IMR-90 (cell line): Measurements from ENCODE around the gene KHK. TPM values are rescaled to one million over a fixed set of nuclear protein-coding genes. Genes with fewer than 3 reads are reported as not detected.

Source experiments
- ATAC-seq: fragments of 200-7000 bp; cut with Tn5 transposase; 2 replicates; pipeline ENCODE4 v1.9.1; 2020; ENCODE audit warnings: low read depth, mild to moderate bottlenecking, moderate library complexity
- BruUV-seq: library from RNA; stranded (reverse); fragments of 400-500 nt; replicated peaks from 2 replicates; lab custom pipeline; 2021; lab: Mats Ljungman, UMichigan
- CTCF ChIA-PET: fragments of 300-600 bp; formaldehyde crosslinking; extraction: SDS; loops from one replicate; lab custom pipeline; 2021; ENCODE audit warnings: antibody characterized with exemption; lab: Yijun Ruan, JAX
- POLR2A ChIA-PET: fragments of 300-600 bp; sonication (Branson Sonifier 250); formaldehyde crosslinking; loops from one replicate; lab custom pipeline; 2022; ENCODE audit warnings: antibody characterized with exemption; ENCODE audit not compliant: unreplicated experiment; lab: Charles Lee
- DNase-seq: peaks from one replicate; pipeline ENCODE4 v3.0.0; 2013
- H2AFZ ChIP-seq: replicated peaks from 2 replicates; pipeline ENCODE3; 2013; ENCODE audit warnings: low read length, mild to moderate bottlenecking; ENCODE audit not compliant: poor library complexity
- H2AK5ac ChIP-seq: 2 replicates; pipeline ENCODE4 v1.6.1; 2013; ENCODE audit warnings: low read depth, low read length, inconsistent platforms
- H2AK9ac ChIP-seq: replicated peaks from 2 replicates; pipeline ENCODE3; 2013; ENCODE audit warnings: mild to moderate bottlenecking, low read depth, low read length, moderate library complexity; ENCODE audit not compliant: poor library complexity
- H2BK120ac ChIP-seq: 2 replicates; pipeline ENCODE4 v1.6.1; 2013; ENCODE audit warnings: low read depth, low read length, inconsistent platforms
- H2BK15ac ChIP-seq: 3 replicates; pipeline ENCODE4 v1.6.1; 2013; ENCODE audit warnings: low read depth, low read length, inconsistent platforms
- H2BK20ac ChIP-seq: 2 replicates; pipeline ENCODE4 v1.6.1; 2013; ENCODE audit warnings: low read depth, mild to moderate bottlenecking, inconsistent platforms, low read length, moderate library complexity
- H2BK5ac ChIP-seq: 2 replicates; pipeline ENCODE4 v1.6.1; 2013; ENCODE audit warnings: mild to moderate bottlenecking, low read depth, low read length, inconsistent platforms; ENCODE audit not compliant: poor library complexity, severe bottlenecking
- H3K14ac ChIP-seq: replicated peaks from 2 replicates; pipeline ENCODE4 v1.6.1; 2013; ENCODE audit warnings: low read depth, low read length, inconsistent platforms
- H3K18ac ChIP-seq: 2 replicates; pipeline ENCODE4 v1.6.1; 2013; ENCODE audit warnings: low read depth, low read length, control low read depth
- H3K23ac ChIP-seq: 2 replicates; pipeline ENCODE4 v1.6.1; 2013; ENCODE audit warnings: low read depth, low read length, inconsistent platforms
- H3K27ac ChIP-seq: 2 replicates; pipeline ENCODE4 v1.5.1; 2013; ENCODE audit warnings: mild to moderate bottlenecking, control low read depth, low read length; ENCODE audit not compliant: insufficient read depth
- H3K27me3 ChIP-seq: 2 replicates; pipeline ENCODE4 v1.6.1; 2013; ENCODE audit warnings: low read length; ENCODE audit not compliant: control insufficient read depth, insufficient read depth
- H3K36me3 ChIP-seq: 2 replicates; pipeline ENCODE4 v1.6.1; 2013; ENCODE audit warnings: low read length, mixed read lengths; ENCODE audit not compliant: control insufficient read depth, insufficient read depth
- H3K4ac ChIP-seq: 2 replicates; pipeline ENCODE4 v1.6.1; 2013; ENCODE audit warnings: low read depth, low read length, inconsistent platforms
- H3K4me1 ChIP-seq: 2 replicates; pipeline ENCODE4 v1.6.1; 2013; ENCODE audit warnings: low read length, mixed read lengths; ENCODE audit not compliant: control insufficient read depth, insufficient read depth
- H3K4me2 ChIP-seq: 2 replicates; pipeline ENCODE4 v1.6.1; 2013; ENCODE audit warnings: low read depth, mild to moderate bottlenecking, control low read depth, low read length, moderate library complexity
- H3K4me3 ChIP-seq: 2 replicates; pipeline ENCODE4 v1.5.1; 2013; ENCODE audit warnings: low read depth, mild to moderate bottlenecking, control low read depth, low read length, moderate library complexity; ENCODE audit not compliant: insufficient read depth
- H3K56ac ChIP-seq: 2 replicates; pipeline ENCODE4 v1.6.1; 2013; ENCODE audit warnings: low read length, inconsistent platforms; ENCODE audit not compliant: insufficient read depth; ENCODE audit errors: extremely low read depth
- H3K79me1 ChIP-seq, 2 experiments: 2 replicates each; pipeline ENCODE4 v1.6.1; 2013; ENCODE audit warnings: low read length in 2 of 2, inconsistent platforms in 1 of 2, low read depth in 1 of 2
- H3K9ac ChIP-seq: 2 replicates; pipeline ENCODE4 v1.6.1; 2013; ENCODE audit warnings: low read depth, low read length, control low read depth
- H3K9me1 ChIP-seq: 2 replicates; pipeline ENCODE4 v1.6.1; 2013; ENCODE audit warnings: low read length, inconsistent platforms; ENCODE audit not compliant: insufficient read depth
- H3K9me3 ChIP-seq: 2 replicates; pipeline ENCODE4 v1.6.1; 2013; ENCODE audit warnings: low read length; ENCODE audit not compliant: control insufficient read depth, insufficient read depth
- H4K20me1 ChIP-seq: 2 replicates; pipeline ENCODE4 v1.6.1; 2013; ENCODE audit warnings: low read length, inconsistent platforms; ENCODE audit not compliant: insufficient read depth
- H4K5ac ChIP-seq: 2 replicates; pipeline ENCODE4 v1.6.1; 2013; ENCODE audit warnings: mild to moderate bottlenecking, low read depth, low read length, control low read depth
- H4K8ac ChIP-seq, 2 experiments: 2 replicates each; pipeline ENCODE4 v1.6.1; 2013; ENCODE audit warnings: low read depth in 2 of 2, low read length in 2 of 2, control low read depth in 1 of 2, inconsistent platforms in 1 of 2
- H4K91ac ChIP-seq: 2 replicates; pipeline ENCODE4 v1.6.1; 2013; ENCODE audit warnings: low read depth, low read length, inconsistent platforms; ENCODE audit not compliant: insufficient read depth
- BHLHE40 ChIP-seq: fragments of 150-350 bp; IDR thresholded peaks from 2 replicates; pipeline ENCODE4 v1.6.1; 2016; ENCODE audit warnings: mild to moderate bottlenecking, low read depth, low read length
- CEBPB ChIP-seq: IDR thresholded peaks from 2 replicates; pipeline ENCODE4 v1.6.1; 2012; ENCODE audit warnings: low read depth, low read length, improper control_type of control experiment
- FOS ChIP-seq: fragments of 150-350 bp; IDR thresholded peaks from 2 replicates; pipeline ENCODE4 v1.6.1; 2016; ENCODE audit warnings: low read depth, low read length
- MAFK ChIP-seq: IDR thresholded peaks from 2 replicates; pipeline ENCODE4 v1.6.1; 2012; ENCODE audit warnings: low read depth, low read length, improper control_type of control experiment
- MAZ ChIP-seq: IDR thresholded peaks from 2 replicates; pipeline ENCODE4 v1.6.1; 2012; ENCODE audit warnings: low read depth, mild to moderate bottlenecking, low read length, improper control_type of control experiment, moderate library complexity, borderline replicate concordance
- MXI1 ChIP-seq: IDR thresholded peaks from 2 replicates; pipeline ENCODE4 v1.6.1; 2012; ENCODE audit warnings: low read depth, mild to moderate bottlenecking, low read length, moderate library complexity, borderline replicate concordance
- POLR2A ChIP-seq: IDR thresholded peaks from 2 replicates; pipeline ENCODE4 v1.6.1; 2012; ENCODE audit warnings: mild to moderate bottlenecking, low read depth, low read length
- RAD21 ChIP-seq: IDR thresholded peaks from 2 replicates; pipeline ENCODE4 v1.6.1; 2012; ENCODE audit warnings: low read length, improper control_type of control experiment
- RCOR1 ChIP-seq: IDR thresholded peaks from 2 replicates; pipeline ENCODE4 v1.6.1; 2012; ENCODE audit warnings: mild to moderate bottlenecking, low read length, improper control_type of control experiment; ENCODE audit not compliant: insufficient replicate concordance
- RFX5 ChIP-seq: IDR thresholded peaks from 2 replicates; pipeline ENCODE4 v1.8.0; 2012; ENCODE audit warnings: low read depth, mild to moderate bottlenecking, low read length, moderate library complexity
- SMC3 ChIP-seq: fragments of 150-350 bp; IDR thresholded peaks from 2 replicates; pipeline ENCODE4 v1.6.1; 2016; ENCODE audit warnings: low read depth, mild to moderate bottlenecking, antibody characterized with exemption, low read length, moderate library complexity
- WGBS, 2 experiments: methylation state at CpG; one replicate each; pipeline versions ENCODE4 v1.1.5 to v1.1.7; 2013; ENCODE audit warnings: missing lambda C conversion rate in 2 of 2; ENCODE audit not compliant: insufficient read length in 1 of 2; ENCODE audit errors: extremely low coverage in 2 of 2; 5-methylcytosine and 5-hydroxymethylcytosine counted together
- dilution Hi-C: fragments of 300-500 bp; cut with HindIII; formaldehyde crosslinking; loops from one replicate; pipeline ENCODE4 v1.14.3; 2018; ENCODE audit warnings: low sequenced_read_pairs; ENCODE audit not compliant: unreplicated experiment
- in situ Hi-C: fragments of 300-500 bp; cut with MboI; formaldehyde crosslinking; loops from 3 replicates; pipeline ENCODE4 v1.14.3; 2019; ENCODE audit warnings: low sequenced_read_pairs, inconsistent platforms, mixed read lengths
- intact Hi-C: fragments of 100-400 bp; cut with micrococcal nuclease; formaldehyde crosslinking; loops from 2 replicates; pipeline ENCODE4 v1.10.0; 2022
- polyA plus RNA-seq, 3 experiments: library from polyadenylated mRNA; depleted of rRNA; stranded (reverse); fragments of >200 nt; gene quantifications; 2 replicates each; pipeline ENCODE4 v1.2.3, GENCODE V29; 2012; ENCODE audit warnings: low replicate concordance in 1 of 3
- total RNA-seq: library from RNA; depleted of rRNA; stranded (reverse); fragments of >200 nt; gene quantifications from 2 replicates; pipeline ENCODE4 v1.2.3, GENCODE V29; 2012
- TF ChIP-seq, protein P1 (sequence below): fragments of 150-350 bp; IDR thresholded peaks from 2 replicates; pipeline ENCODE4 v1.6.1; 2016; ENCODE audit warnings: low read depth, mild to moderate bottlenecking, low read length, moderate library complexity, borderline replicate concordance
- TF ChIP-seq, protein P2 (sequence below): fragments of 150-350 bp; IDR thresholded peaks from 2 replicates; pipeline ENCODE4 v1.6.1; 2017; ENCODE audit warnings: mild to moderate bottlenecking, antibody characterized with exemption, low read length, low read depth
- TF ChIP-seq, protein P3 (sequence below): conservative IDR thresholded peaks from 2 replicates; pipeline ENCODE4 v1.5.1; 2012; ENCODE audit warnings: mild to moderate bottlenecking, low read depth, low read length, improper control_type of control experiment

Gene KHK
- total and polyA plus RNA-seq, 2 of the 4 experiments (the other 2 are of a cell fraction) = 0.72 to 0.82 TPM

DNA sequence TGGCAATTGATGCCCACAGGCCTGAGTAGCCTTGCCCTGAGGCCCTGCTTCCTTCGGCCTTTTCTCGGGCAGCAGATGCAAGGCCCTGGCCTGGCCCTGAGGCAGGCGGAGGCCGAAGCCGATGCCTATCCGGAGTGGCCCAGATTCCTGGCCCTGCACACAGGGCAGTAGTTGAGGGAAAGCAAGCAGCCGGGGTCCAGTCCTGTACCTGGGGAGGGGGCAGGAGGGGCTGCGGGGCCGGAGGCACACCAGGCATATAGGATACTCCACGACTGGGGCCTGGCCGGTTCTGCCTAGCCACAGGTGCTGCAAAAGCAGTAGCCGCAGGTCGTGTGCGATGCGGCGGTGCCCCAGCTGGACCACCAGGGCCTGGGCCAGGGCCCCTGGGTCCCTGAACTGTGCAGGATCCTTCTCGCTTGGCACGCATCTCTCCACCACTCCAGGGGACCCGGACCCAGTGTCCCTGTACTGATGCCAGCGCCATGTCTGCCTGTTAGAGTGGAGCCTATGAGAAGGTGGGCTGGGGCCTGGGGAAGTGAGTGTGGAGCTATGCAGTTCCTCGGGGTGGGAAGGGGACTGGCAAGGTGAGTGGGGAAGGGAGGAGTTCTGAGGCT lies 50.9 kb downstream of the KHK start:
- H3K27ac ChIP-seq = no peak overlapping the region
- H2BK20ac ChIP-seq = no peak overlapping the region
- intact Hi-C loops (no loop called here), dilution Hi-C loops (no loop called here), in situ Hi-C loops (no loop called here)
- H3K56ac ChIP-seq = no peak overlapping the region
- H4K20me1 ChIP-seq = peaks cover 12% of the 10 kb centered on the region
- H3K4ac ChIP-seq = no peak overlapping the region
- ChIA-PET POLR2A (no interaction called here), CTCF (interaction anchor here (0.7 kb wide), 1 partner anchor 9 kb away, joined by 3 read pairs; no protein-coding TSS in a partner anchor)
- WGBS, 2 experiments = 88% methylated on average over 8 of the region's 21 CpGs; no CpG with 5 or more reads in 1 of the 2 experiments
- H4K8ac ChIP-seq = no peak overlapping the region
- H3K4me2 ChIP-seq = no peak overlapping the region
- no peak overlapping the region for H2BK120ac ChIP-seq
- H3K14ac ChIP-seq = no peak overlapping the region
- no peak overlapping the region for H4K5ac ChIP-seq
- H2AK9ac ChIP-seq = no peak overlapping the region
- H2BK5ac ChIP-seq = no peak overlapping the region
- H3K9ac ChIP-seq = no peak overlapping the region
- H3K36me3 ChIP-seq = peaks cover 6% of the 10 kb centered on the region; the same call in 1 of the 2 replicates
- H3K79me1 ChIP-seq = peaks cover 12 to 19% of the 10 kb centered on the region in 2 experiments
- peaks cover 9% of the 10 kb centered on the region for H3K4me1 ChIP-seq
- H2AFZ ChIP-seq = no peak overlapping the region
- H2BK15ac ChIP-seq = no peak overlapping the region
- ATAC-seq (no peak), DNase-seq (no peak)
- H3K23ac ChIP-seq = no peak overlapping the region
- H3K27me3 ChIP-seq = peaks cover 19% of the 10 kb centered on the region
- H3K18ac ChIP-seq = no peak overlapping the region
- peaks cover 14% of the 10 kb centered on the region for H3K9me1 ChIP-seq
- H3K4me3 ChIP-seq = no peak overlapping the region
- 0 out of 2 replicates have a peak, but pooled peaks cover 3% of the 10 kb centered on the region for H3K9me3 ChIP-seq
- BruUV-seq = no TSS peak
- TF ChIP-seq RAD21 (no peak), RCOR1 (no peak), MXI1 (no peak), MAFK (no peak), SMC3 (no peak), CEBPB (no peak), FOS (no peak), BHLHE40 (no peak), RFX5 (no peak), POLR2A (no peak), MAZ (no peak)
- TF ChIP-seq, protein P1, sequence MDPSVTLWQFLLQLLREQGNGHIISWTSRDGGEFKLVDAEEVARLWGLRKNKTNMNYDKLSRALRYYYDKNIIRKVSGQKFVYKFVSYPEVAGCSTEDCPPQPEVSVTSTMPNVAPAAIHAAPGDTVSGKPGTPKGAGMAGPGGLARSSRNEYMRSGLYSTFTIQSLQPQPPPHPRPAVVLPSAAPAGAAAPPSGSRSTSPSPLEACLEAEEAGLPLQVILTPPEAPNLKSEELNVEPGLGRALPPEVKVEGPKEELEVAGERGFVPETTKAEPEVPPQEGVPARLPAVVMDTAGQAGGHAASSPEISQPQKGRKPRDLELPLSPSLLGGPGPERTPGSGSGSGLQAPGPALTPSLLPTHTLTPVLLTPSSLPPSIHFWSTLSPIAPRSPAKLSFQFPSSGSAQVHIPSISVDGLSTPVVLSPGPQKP = no peak
- TF ChIP-seq, protein P2, sequence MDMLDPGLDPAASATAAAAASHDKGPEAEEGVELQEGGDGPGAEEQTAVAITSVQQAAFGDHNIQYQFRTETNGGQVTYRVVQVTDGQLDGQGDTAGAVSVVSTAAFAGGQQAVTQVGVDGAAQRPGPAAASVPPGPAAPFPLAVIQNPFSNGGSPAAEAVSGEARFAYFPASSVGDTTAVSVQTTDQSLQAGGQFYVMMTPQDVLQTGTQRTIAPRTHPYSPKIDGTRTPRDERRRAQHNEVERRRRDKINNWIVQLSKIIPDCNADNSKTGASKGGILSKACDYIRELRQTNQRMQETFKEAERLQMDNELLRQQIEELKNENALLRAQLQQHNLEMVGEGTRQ = no peak
- TF ChIP-seq, protein P3, sequence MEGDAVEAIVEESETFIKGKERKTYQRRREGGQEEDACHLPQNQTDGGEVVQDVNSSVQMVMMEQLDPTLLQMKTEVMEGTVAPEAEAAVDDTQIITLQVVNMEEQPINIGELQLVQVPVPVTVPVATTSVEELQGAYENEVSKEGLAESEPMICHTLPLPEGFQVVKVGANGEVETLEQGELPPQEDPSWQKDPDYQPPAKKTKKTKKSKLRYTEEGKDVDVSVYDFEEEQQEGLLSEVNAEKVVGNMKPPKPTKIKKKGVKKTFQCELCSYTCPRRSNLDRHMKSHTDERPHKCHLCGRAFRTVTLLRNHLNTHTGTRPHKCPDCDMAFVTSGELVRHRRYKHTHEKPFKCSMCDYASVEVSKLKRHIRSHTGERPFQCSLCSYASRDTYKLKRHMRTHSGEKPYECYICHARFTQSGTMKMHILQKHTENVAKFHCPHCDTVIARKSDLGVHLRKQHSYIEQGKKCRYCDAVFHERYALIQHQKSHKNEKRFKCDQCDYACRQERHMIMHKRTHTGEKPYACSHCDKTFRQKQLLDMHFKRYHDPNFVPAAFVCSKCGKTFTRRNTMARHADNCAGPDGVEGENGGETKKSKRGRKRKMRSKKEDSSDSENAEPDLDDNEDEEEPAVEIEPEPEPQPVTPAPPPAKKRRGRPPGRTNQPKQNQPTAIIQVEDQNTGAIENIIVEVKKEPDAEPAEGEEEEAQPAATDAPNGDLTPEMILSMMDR = no peak
- no peak overlapping the region for H4K91ac ChIP-seq
- no peak overlapping the region for H2AK5ac ChIP-seq
